Peyer's patch (tissue), 4 donors: Measurements from ENCODE around the gene NPIPA5. TPM values are rescaled to one million over a fixed set of nuclear protein-coding genes. Genes with fewer than 3 reads are reported as not detected.
"Not testable (repeated sequence)": the region's sequence is repeated elsewhere in the genome, so short reads cannot be mapped to it uniquely, and the experiment has no call there.

Source experiments
- DNase-seq, 3 donors: peaks; one replicate each; pipeline ENCODE4 v3.0.0-alpha.2; 2017 to 2019
- H3K27ac ChIP-seq, 4 donors: fragments of 200-600 bp; sonication (generic); one replicate each; pipeline ENCODE4 v1.5.1; 2016 to 2019
- H3K27me3 ChIP-seq, 2 donors: fragments of 200-600 bp; sonication (generic); one replicate each; pipeline ENCODE4 v1.5.1; 2019
- H3K36me3 ChIP-seq, 3 donors: fragments of 200-600 bp; sonication (generic); one replicate each; pipeline ENCODE4 v1.5.1; 2016 to 2019
- H3K4me1 ChIP-seq, 4 donors: fragments of 200-600 bp; sonication (generic); one replicate each; pipeline ENCODE4 v1.5.1; 2016 to 2019
- H3K4me3 ChIP-seq, 4 donors: fragments of 200-600 bp; sonication (generic); 1 replicate in 3 of 4; 2 replicates in 1 of 4; pipeline ENCODE4 v1.5.1; 2016 to 2019; ENCODE audit warnings: mild to moderate bottlenecking in 1 of 4
- H3K9me3 ChIP-seq, 4 donors: fragments of 200-600 bp; sonication (generic); one replicate each; pipeline ENCODE4 v1.5.1; 2016 to 2019; ENCODE audit warnings: mild to moderate bottlenecking in 1 of 4
- total RNA-seq, 4 donors: library from RNA; depleted of rRNA; stranded (reverse); fragments of >200 nt; gene quantifications; one replicate each; pipeline ENCODE4 v1.1.0, GENCODE V29; 2016

NPIPA5 gene
- total RNA-seq, 4 donors from 2014 or later: 6.0 to 15.0 (median 10.2) TPM

- not testable (repeated sequence) for H3K4me1 ChIP-seq, DNase-seq, H3K27me3 ChIP-seq, H3K27ac ChIP-seq, H3K9me3 ChIP-seq, H3K36me3 ChIP-seq, H3K4me3 ChIP-seq
Measured at GRCh38 chr16:15335609-15336008, 42.5 kb downstream of the NPIPA5 start.

GRCh38 chr16:15333969-15334368 is 44.1 kb downstream of the NPIPA5 start:
- not testable (repeated sequence) for H3K27me3 ChIP-seq, H3K4me3 ChIP-seq, H3K9me3 ChIP-seq

GRCh38 chr16:15330978-15331377 is 47.1 kb downstream of the NPIPA5 start:
- DNase-seq: not testable (repeated sequence)

More at GRCh38 chr16:15333969-15334368, 44.1 kb downstream of the NPIPA5 start:
- not testable (repeated sequence) for H3K36me3 ChIP-seq, H3K27ac ChIP-seq, H3K4me1 ChIP-seq, DNase-seq

DNA sequence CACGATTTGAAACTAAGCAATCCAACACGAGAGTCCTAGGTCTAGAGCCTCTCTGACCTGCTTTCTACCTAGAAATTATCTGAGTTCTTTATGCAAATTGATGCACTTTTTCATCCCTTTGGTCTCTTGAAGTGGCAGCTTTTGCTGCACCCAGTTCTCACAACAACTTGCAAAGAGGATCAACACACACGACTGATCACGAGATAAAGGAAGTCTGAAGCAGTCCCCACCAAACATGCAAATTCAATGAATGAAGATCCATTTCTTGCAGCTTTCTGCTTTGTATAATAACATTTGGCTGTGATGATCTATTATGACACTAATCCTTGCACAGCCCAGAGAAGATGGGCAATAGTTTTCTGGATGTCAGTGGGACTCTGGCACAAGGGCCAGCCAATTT is 53.1 kb downstream of the NPIPA5 start:
- not testable (repeated sequence) for H3K27me3 ChIP-seq, H3K4me3 ChIP-seq, H3K36me3 ChIP-seq, DNase-seq, H3K9me3 ChIP-seq, H3K27ac ChIP-seq, H3K4me1 ChIP-seq

More at GRCh38 chr16:15330978-15331377, 47.1 kb downstream of the NPIPA5 start:
- not testable (repeated sequence) for H3K36me3 ChIP-seq, H3K27me3 ChIP-seq, H3K9me3 ChIP-seq, H3K4me1 ChIP-seq, H3K27ac ChIP-seq, H3K4me3 ChIP-seq

DNA sequence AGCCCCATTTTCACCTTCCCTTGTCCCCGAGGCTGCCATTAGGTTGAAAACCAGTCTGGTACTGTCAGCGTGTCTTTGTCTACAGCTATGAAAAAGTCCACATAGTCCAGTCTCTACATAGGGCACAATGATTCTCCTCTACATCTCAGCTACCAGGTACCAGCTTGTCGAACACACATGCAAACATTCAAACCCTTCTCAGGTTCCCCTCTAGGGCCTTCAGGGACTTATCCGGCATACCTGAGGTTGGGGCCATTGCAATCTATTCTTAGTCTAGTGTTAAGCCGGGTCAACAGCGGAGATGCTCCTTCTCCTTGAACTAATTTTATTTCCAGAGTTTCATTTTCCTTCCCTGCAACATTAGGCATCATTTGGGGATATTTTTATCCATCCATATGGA is 54.7 kb downstream of the NPIPA5 start:
- H3K27ac ChIP-seq, H3K36me3 ChIP-seq, DNase-seq, H3K27me3 ChIP-seq, H3K4me3 ChIP-seq, H3K9me3 ChIP-seq, H3K4me1 ChIP-seq: not testable (repeated sequence)

GRCh38 chr16:15321221-15321620 is 56.9 kb downstream of the NPIPA5 start:
- not testable (repeated sequence) for H3K27ac ChIP-seq, DNase-seq, H3K27me3 ChIP-seq, H3K36me3 ChIP-seq, H3K4me1 ChIP-seq, H3K4me3 ChIP-seq, H3K9me3 ChIP-seq

DNA sequence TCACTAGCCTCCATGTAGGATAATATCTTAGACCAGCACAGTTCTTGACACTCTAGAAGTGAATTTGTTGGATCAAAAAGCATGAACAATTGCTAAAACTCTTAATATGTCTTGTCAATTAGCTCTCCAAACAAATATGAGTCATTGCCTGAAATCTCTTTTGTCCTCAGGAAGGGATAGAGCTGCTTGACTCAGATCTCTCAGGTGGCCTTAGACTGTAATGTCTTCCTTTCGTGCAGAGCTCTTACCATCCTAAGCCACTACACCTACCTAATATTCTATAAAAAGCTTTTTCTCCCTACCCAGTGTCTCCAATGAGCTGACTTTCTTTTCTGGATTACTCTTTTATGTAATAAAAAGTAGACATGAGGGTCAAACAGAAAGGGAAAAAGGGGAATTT is 63.5 kb downstream of the NPIPA5 start:
- H3K9me3 ChIP-seq, DNase-seq, H3K27me3 ChIP-seq, H3K27ac ChIP-seq, H3K36me3 ChIP-seq, H3K4me3 ChIP-seq, H3K4me1 ChIP-seq: not testable (repeated sequence)

Other genes starting within 250 kb of the NPIPA5 start
- gene MPV17L, start 17.5 kb upstream of the NPIPA5 start, total RNA-seq: 10 to 100 TPM in 3 of 4 donors, 1 to 10 TPM in 1; 6.6 to 19.8 (median 14.4) TPM
- gene BMERB1, start 56.3 kb upstream of the NPIPA5 start, total RNA-seq: 10 to 100 TPM in 3 of 4 donors, 1 to 10 TPM in 1; 7.0 to 47.9 (median 15.0) TPM